GM12874 (cell line): ENCODE data around the gene RBM12.

Source experiments
- CTCF ChIP-seq: IDR thresholded peaks from 2 replicates; pipeline ENCODE4 v1.5.1; 2011; ENCODE audit warnings: low read depth, mild to moderate bottlenecking, control low read depth, low read length, moderate library complexity; ENCODE audit not compliant: insufficient read depth

Gene RBM12

GRCh38 chr20:35665949-35666288 is 1.2 kb upstream of the RBM12 start:
- TF ChIP-seq CTCF = no peak

- no peak for TF ChIP-seq CTCF
Observed at GRCh38 chr20:35663516-35664465, 909 bp downstream of the RBM12 start.

- TF ChIP-seq CTCF = no peak
Observed at GRCh38 chr20:35662551-35662950, 2.1 kb downstream of the RBM12 start.

- TF ChIP-seq CTCF = no peak
Observed at GRCh38 chr20:35661908-35662307, 2.8 kb downstream of the RBM12 start.

GRCh38 chr20:35661053-35661452 is 3.6 kb downstream of the RBM12 start:
- TF ChIP-seq CTCF = no peak

GRCh38 chr20:35660122-35660937 is 4.4 kb downstream of the RBM12 start:
- TF ChIP-seq CTCF = no peak

- no peak for TF ChIP-seq CTCF
Observed at GRCh38 chr20:35657271-35657670, 7.4 kb downstream of the RBM12 start.
